ENCODE results near the gene TLCD5. TPM values are rescaled to one million over a fixed set of nuclear protein-coding genes. Genes with fewer than 3 reads are reported as not detected.

Gene TLCD5
- total RNA-seq, 2 experiments from 2014 or later: 1.4 to 4.0 TPM

DNA sequence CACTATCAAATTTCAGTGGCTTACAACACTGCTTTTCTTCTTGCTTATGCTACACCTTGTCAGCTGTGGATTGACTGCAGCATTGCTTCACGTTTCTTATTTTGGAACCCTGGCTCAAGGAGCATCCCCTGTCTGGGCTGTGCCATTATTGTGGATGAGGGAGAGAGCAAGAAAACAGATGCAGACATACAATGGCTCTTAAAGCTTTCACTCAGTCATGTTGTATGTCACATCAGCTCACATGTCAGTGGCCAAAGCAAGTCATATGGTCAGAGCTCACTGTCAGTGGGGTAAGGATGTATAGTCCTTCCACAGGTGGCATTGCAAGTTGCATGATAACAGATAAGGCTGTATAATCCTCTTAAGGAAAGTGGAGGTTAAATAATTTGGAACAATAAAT, 21.1 kb downstream of the TLCD5 start:
- CTCF ChIA-PET: interaction anchor here (0.9 kb wide), 1 partner anchor 11 kb away, joined by 3 read pairs; no protein-coding TSS in a partner anchor
- Mint-ChIP-seq H3K9me3 (ENCODE audit: low read depth) (peaks cover 3% of the 10 kb centered on the region), H3K4me1 (peaks cover 47% of the 10 kb centered on the region), H3K27ac (no peak overlapping the region), H3K36me3 (peaks cover 16% of the 10 kb centered on the region), H3K4me3 (no peak overlapping the region), H3K27me3 (peaks cover 29% of the 10 kb centered on the region)
- ATAC-seq: no peak
- no peak for DNase-seq

DNA sequence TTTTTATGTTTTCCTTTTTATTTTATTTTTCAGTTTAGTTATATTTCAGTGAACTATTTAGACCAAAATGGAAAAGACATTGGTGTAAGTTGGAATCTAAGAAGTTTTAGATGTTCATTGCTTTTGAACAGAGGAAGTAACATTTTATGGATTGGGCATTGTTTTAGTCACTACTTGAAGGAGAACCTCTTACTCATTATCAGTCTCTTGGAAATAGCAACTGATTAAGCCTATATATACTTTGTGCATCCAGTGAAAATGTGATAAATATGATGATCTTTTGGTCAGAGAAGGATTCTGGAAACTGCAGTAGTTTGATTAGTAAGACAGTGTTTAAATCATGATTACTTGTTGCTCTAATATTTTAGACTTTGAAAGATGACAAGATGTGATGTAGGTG, 25.5 kb downstream of the TLCD5 start:
- Mint-ChIP-seq H3K36me3 (peaks cover 3% of the 10 kb centered on the region), H3K4me1 (peaks cover 14% of the 10 kb centered on the region), H3K9me3 (ENCODE audit: low read depth) (no peaks in the 10 kb centered on the region), H3K4me3 (no peak overlapping the region), H3K27me3 (peaks cover 20% of the 10 kb centered on the region), H3K27ac (no peak overlapping the region)
- no peak for ATAC-seq
- no peak for DNase-seq
- CTCF ChIA-PET: interaction anchor here (2.0 kb wide), 1 partner anchor 15 kb away, joined by 10 read pairs; the partner anchor contains the start of gene ARHGEF12

DNA sequence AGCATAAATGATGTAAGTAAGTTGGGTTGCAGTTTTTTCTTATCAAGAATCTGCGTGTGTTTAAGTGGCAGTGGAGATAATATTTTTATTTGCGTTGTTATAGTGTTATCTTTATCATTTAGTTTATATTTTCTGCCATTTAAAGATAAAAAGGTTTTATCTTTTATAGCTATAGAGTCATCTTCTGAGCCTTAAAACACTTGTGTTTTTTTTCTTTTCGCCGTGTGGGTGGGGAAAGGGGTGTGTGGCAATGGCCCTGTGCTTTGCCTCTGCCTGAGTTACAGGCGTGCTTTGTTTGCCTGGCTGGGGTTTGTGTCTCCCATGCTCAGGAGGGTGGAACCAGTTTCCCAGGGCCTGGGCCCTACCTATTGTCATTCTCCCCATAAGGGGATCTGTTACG, 27.3 kb downstream of the TLCD5 start:
- H3K9me3 Mint-ChIP-seq (ENCODE audit: low read depth): no peaks in the 10 kb centered on the region
- ATAC-seq: no peak
- H3K4me3 Mint-ChIP-seq: no peak overlapping the region
- no peaks in the 10 kb centered on the region for H3K4me1 Mint-ChIP-seq
- no peak for DNase-seq
- CTCF ChIA-PET: no interaction called here
- H3K27me3 Mint-ChIP-seq: peaks cover 13% of the 10 kb centered on the region
- H3K36me3 Mint-ChIP-seq: peaks cover 7% of the 10 kb centered on the region
- H3K27ac Mint-ChIP-seq: no peak overlapping the region

DNA sequence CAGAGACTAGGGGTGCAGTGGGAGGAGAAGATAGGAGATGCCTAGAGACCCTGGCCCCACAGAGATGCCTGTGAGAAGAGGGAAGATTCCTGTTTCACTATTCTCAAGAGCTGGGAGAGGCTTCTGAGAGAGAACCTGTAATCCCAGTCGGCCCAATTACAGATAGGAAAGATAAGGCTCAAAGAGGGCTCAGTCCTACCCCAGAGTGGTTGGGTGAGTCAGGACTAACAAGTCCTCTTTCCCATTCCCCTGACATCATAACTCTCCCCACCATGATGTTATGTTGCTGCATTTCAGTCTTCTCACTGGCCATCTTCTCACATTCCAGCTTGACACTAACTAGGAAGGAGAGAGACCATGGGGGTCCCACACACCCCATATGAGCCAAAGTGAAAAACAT, 29.0 kb downstream of the TLCD5 start:
- Mint-ChIP-seq H3K36me3 (peaks cover 9% of the 10 kb centered on the region), H3K4me3 (no peak overlapping the region), H3K9me3 (ENCODE audit: low read depth) (no peaks in the 10 kb centered on the region), H3K27ac (no peak overlapping the region), H3K27me3 (peaks cover 7% of the 10 kb centered on the region), H3K4me1 (peaks cover 5% of the 10 kb centered on the region)
- no peak for ATAC-seq
- CTCF ChIA-PET: interaction anchor here (0.8 kb wide), 1 partner anchor 10 kb away, joined by 3 read pairs; no protein-coding TSS in a partner anchor
- no peak for DNase-seq

- H3K27ac Mint-ChIP-seq: no peak overlapping the region
- H3K4me1 Mint-ChIP-seq: peaks cover 5% of the 10 kb centered on the region
- peaks cover 9% of the 10 kb centered on the region for H3K36me3 Mint-ChIP-seq
- H3K27me3 Mint-ChIP-seq: peaks cover 2% of the 10 kb centered on the region
- CTCF ChIA-PET: interaction anchor here (0.8 to 0.9 kb wide), 2 partner anchors 9 to 10 kb away, joined by 3 read pairs; no protein-coding TSS in a partner anchor
- no peaks in the 10 kb centered on the region for H3K9me3 Mint-ChIP-seq (ENCODE audit: low read depth)
- no peak overlapping the region for H3K4me3 Mint-ChIP-seq
- ATAC-seq: no peak
- DNase-seq: no peak
Measured at GRCh38 chr11:120354779-120355178, 29.7 kb downstream of the TLCD5 start.

DNA sequence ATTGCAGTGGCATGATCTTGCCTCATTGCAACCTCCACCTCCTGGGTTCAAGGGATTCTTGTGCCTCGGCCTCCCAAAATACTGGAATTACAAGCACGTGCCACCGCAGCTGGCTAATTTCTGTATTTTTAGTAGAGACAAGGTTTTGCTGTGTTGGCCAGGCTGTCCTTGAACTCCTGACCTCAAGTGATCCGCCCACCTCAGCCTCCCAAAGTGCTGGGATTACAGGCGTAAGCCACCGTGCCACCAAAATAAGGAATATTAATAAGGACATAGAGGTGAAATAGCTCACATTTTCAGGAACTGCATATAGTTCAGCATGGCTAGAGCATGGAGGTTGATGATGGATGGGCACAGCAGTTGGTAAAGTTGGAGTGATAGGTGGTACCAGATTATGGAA, 32.5 kb downstream of the TLCD5 start:
- DNase-seq (no peak), ATAC-seq (no peak)
- Mint-ChIP-seq H3K4me1 (peaks cover 7% of the 10 kb centered on the region), H3K36me3 (peaks cover 6% of the 10 kb centered on the region), H3K4me3 (no peak overlapping the region), H3K27me3 (no peaks in the 10 kb centered on the region), H3K9me3 (ENCODE audit: low read depth) (no peaks in the 10 kb centered on the region), H3K27ac (no peak overlapping the region)
- CTCF ChIA-PET: interaction anchor here (1.2 kb wide), 1 partner anchor 16 kb away, joined by 3 read pairs; no protein-coding TSS in a partner anchor

GRCh38 chr11:120358729-120359128, 33.6 kb downstream of the TLCD5 start:
- CTCF ChIA-PET: interaction anchor here (1.2 to 1.3 kb wide), 2 partner anchors 13 to 17 kb away, joined by 3 read pairs; no protein-coding TSS in a partner anchor
- no peak for ATAC-seq
- no peaks in the 10 kb centered on the region for H3K27me3 Mint-ChIP-seq
- DNase-seq: no peak
- H3K27ac Mint-ChIP-seq: no peak overlapping the region
- H3K36me3 Mint-ChIP-seq: peaks cover 6% of the 10 kb centered on the region
- no peak overlapping the region for H3K4me3 Mint-ChIP-seq
- peaks cover 7% of the 10 kb centered on the region for H3K4me1 Mint-ChIP-seq
- H3K9me3 Mint-ChIP-seq (ENCODE audit: low read depth): no peaks in the 10 kb centered on the region

GRCh38 chr11:120363436-120363835, 38.3 kb downstream of the TLCD5 start:
- no peak for ATAC-seq
- no peak overlapping the region for H3K27ac Mint-ChIP-seq
- H3K27me3 Mint-ChIP-seq: no peaks in the 10 kb centered on the region
- no peaks in the 10 kb centered on the region for H3K9me3 Mint-ChIP-seq (ENCODE audit: low read depth)
- CTCF ChIA-PET: interaction anchor here (0.8 to 2.1 kb wide), 2 partner anchors 9 to 29 kb away, joined by 3 to 5 read pairs; no protein-coding TSS in a partner anchor
- no peaks in the 10 kb centered on the region for H3K36me3 Mint-ChIP-seq
- peaks cover 4% of the 10 kb centered on the region for H3K4me1 Mint-ChIP-seq
- DNase-seq: no peak
- H3K4me3 Mint-ChIP-seq: no peak overlapping the region

GRCh38 chr11:120365512-120365911, 40.4 kb downstream of the TLCD5 start:
- peaks cover 1% of the 10 kb centered on the region for H3K4me1 Mint-ChIP-seq
- CTCF ChIA-PET: no interaction called here
- H3K36me3 Mint-ChIP-seq: no peaks in the 10 kb centered on the region
- ATAC-seq (no peak), DNase-seq (no peak)
- H3K27me3 Mint-ChIP-seq: no peaks in the 10 kb centered on the region
- H3K27ac Mint-ChIP-seq: no peak overlapping the region
- no peak overlapping the region for H3K4me3 Mint-ChIP-seq
- no peaks in the 10 kb centered on the region for H3K9me3 Mint-ChIP-seq (ENCODE audit: low read depth)

DNA sequence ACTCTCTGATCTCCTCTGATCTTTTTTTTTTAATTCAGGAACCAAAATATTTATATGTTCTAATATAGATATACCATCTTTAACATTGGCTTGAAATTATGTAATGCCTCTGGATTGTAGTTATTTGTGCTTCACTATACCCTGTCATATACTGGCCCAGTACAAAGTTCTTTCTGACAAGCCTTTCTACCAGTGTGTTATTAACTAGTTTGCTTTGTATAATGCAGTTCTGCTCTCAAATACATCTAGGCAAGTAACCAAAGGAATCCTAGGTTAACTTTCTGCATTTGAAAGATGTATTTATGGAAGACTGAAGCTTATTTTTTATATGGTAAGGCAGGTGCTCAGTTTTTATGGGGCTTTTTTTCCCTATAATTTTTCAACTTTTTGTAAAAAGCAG, 47.2 kb downstream of the TLCD5 start:
- Mint-ChIP-seq H3K27ac (no peak overlapping the region), H3K4me3 (no peak overlapping the region), H3K4me1 (no peaks in the 10 kb centered on the region), H3K27me3 (peaks cover 3% of the 10 kb centered on the region), H3K36me3 (peaks cover 4% of the 10 kb centered on the region), H3K9me3 (ENCODE audit: low read depth) (no peaks in the 10 kb centered on the region)
- CTCF ChIA-PET: interaction anchor here (1.6 kb wide), 1 partner anchor 13 kb away, joined by 3 read pairs; no protein-coding TSS in a partner anchor
- DNase-seq (no peak), ATAC-seq (no peak)

DNA sequence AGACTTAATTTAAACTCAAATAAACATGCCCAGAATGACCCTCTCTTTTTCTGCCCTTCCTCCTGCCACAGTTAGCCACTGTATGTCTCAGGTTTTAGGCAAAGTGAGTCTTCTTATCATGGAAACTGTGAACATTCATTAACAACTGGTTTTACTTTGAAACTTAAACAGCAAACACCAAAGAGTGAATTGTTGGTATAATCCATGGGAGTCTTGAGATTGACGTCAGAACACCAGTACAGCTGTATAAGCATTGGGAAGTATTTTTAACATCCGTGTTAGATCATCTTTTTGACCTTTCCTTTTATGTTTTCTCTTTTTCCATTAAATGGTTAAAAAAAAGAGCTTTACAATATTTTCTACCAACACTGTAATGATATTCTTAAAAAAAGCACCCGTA, 50.0 kb downstream of the TLCD5 start:
- Mint-ChIP-seq H3K27me3 (peaks cover 3% of the 10 kb centered on the region), H3K36me3 (peaks cover 14% of the 10 kb centered on the region), H3K27ac (no peak overlapping the region), H3K4me1 (peaks cover 2% of the 10 kb centered on the region), H3K4me3 (no peak overlapping the region), H3K9me3 (ENCODE audit: low read depth) (peaks cover 5% of the 10 kb centered on the region)
- CTCF ChIA-PET: interaction anchor here (1.6 kb wide), 1 partner anchor 72 kb away, joined by 3 read pairs; no protein-coding TSS in a partner anchor
- DNase-seq: no peak
- no peak for ATAC-seq

DNA sequence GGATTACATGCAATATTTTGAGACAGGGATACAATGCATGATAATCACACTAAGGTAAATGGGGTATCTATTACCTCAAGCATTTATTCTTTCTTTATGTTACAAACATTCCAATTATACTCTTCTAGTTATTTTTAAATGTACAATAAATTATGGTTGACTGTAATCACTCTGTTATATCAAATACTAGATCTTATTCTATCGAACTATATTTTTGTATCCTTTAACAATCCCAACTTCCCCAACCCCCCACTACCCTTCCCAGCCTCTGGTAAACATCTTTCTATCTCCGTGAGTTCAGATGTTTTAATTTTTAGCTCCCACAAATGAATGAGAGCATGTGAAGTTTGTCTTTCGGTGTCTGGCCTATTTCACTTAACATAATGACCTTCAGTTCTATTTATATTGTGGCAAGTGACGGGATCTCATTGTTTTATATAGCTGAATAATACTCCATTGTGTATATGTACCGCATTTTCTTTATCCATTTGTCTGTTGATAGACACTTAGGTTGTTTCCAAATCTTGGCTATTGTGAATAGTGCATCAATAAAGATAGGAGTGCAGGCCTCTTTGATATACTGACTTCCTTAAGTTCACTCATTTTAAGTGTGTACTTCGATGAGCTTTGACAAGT, 51.6 kb downstream of the TLCD5 start:
- peaks cover 19% of the 10 kb centered on the region for H3K36me3 Mint-ChIP-seq
- ATAC-seq (no peak), DNase-seq (no peak)
- H3K27ac Mint-ChIP-seq: no peak overlapping the region
- peaks cover 8% of the 10 kb centered on the region for H3K9me3 Mint-ChIP-seq (ENCODE audit: low read depth)
- H3K27me3 Mint-ChIP-seq: no peaks in the 10 kb centered on the region
- H3K4me3 Mint-ChIP-seq: no peak overlapping the region
- peaks cover 4% of the 10 kb centered on the region for H3K4me1 Mint-ChIP-seq
- CTCF ChIA-PET: no interaction called here

DNA sequence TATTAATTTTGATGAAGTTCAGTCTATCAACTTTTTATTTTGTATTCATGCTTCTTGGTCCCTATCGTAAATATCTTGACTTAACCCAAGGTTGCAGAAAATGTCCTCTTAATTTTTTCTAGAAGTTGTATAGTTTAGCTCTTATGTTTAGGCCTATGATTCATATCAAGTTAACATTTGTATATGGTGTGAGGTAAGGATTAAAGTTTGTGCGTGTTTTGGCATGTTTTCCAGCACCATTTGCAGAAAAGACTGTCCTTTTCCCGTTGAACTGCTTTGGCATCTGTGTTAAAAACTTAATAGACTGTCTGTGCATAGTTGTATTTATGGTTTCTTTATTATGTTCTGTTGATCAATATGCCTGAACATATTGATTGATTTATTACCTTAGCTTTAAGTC, 53.4 kb downstream of the TLCD5 start:
- ATAC-seq (no peak), DNase-seq (no peak)
- CTCF ChIA-PET: no interaction called here

GRCh38 chr11:120381401-120381800, 56.3 kb downstream of the TLCD5 start:
- peaks cover 4% of the 10 kb centered on the region for H3K4me1 Mint-ChIP-seq
- peaks cover 9% of the 10 kb centered on the region for H3K9me3 Mint-ChIP-seq (ENCODE audit: low read depth)
- no peaks in the 10 kb centered on the region for H3K27me3 Mint-ChIP-seq
- peaks cover 20% of the 10 kb centered on the region for H3K36me3 Mint-ChIP-seq
- DNase-seq (no peak), ATAC-seq (no peak)
- no peak overlapping the region for H3K27ac Mint-ChIP-seq
- CTCF ChIA-PET: no interaction called here
- H3K4me3 Mint-ChIP-seq: no peak overlapping the region

More for the DNA sequence above, 53.4 kb downstream of the TLCD5 start:
- Mint-ChIP-seq H3K9me3 (ENCODE audit: low read depth) (peaks cover 9% of the 10 kb centered on the region), H3K27ac (no peak overlapping the region), H3K4me1 (peaks cover 4% of the 10 kb centered on the region), H3K27me3 (no peaks in the 10 kb centered on the region), H3K36me3 (peaks cover 20% of the 10 kb centered on the region), H3K4me3 (no peak overlapping the region)
